ENCODE results near the gene FOXJ3. TPM values are rescaled to one million over a fixed set of nuclear protein-coding genes. Genes with fewer than 3 reads are reported as not detected.
"Not testable (repeated sequence)": the region's sequence is repeated elsewhere in the genome, so short reads cannot be mapped to it uniquely, and the experiment has no call there.

The FOXJ3 gene
- total RNA-seq, 1 donor from 2014 or later, result 39.4 TPM

DNA sequence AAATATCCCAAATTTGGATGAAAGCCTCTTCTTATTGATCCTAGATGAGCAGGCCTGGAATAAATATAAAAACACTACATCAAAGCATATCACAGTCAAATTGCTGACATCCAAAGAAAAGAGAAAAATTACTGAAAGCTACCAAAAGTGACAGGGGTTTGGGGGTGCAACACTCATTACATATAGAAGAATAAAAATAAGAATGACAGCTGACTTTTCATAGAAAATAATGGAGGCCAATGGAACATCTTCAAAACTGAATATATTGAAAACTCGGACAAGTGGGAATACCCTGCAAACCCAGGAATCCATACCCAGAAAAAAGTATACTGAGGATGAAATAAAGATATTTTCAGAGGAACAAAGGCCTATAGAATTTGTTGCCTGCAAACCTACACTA, 84.0 kb downstream of the FOXJ3 start:
- DNase-seq (ENCODE audit: low spot score), result no peak

DNA sequence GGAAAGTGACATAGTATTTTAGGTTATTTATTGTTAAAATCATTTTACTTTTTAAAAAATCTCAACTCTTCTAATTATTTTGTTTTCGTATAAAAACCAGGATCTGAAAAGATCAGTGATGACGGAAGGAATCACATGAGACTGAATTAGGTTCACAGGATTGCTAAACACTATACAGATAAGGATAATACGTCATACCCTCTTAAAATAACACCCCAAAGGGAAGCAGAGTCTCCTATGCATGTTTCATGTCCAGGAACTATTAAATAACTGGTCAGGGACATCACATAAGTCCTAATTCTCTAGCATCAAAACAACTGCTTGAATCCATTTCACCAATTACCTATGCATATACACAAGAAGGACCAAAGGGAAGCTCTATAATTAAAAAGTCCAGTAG, 84.9 kb downstream of the FOXJ3 start:
- DNase-seq (ENCODE audit: low spot score), result no peak

DNA sequence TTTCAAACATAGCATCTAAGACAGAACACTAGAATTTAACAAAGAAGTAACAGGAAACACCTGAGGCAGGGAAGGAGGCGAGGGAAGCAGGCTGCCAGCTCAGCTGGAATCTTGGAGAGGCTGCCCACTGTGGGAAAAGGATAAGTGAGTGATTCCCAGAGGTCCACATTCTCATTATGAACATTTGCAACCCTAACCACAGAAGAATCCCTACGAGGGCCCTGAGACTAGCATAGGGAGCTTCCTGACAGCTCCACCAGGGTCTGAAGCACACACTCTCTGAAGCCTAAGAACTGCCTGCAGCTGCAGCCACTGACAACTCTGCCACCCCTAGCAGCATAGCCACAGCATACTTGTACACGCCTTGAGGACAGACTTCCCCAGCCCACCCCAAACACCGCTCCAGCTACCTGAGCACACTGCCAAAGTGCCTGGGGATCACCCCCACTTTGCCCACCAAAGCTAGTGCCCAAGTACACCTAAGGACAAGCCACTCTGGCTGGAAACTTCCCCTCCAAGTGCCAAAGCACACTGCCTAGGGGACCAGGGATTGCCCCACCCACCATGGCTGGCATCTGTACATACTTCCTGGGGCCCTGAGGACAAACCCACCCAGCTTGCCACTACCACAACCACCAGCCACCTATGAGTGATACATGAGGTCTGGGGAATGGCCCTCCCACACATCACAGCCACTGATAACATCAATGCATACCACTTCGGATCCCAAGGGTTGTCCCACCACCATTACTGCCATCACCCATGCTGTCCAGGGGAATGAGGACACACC, 93.9 kb downstream of the FOXJ3 start:
- no peak for DNase-seq (ENCODE audit: low spot score)

DNA sequence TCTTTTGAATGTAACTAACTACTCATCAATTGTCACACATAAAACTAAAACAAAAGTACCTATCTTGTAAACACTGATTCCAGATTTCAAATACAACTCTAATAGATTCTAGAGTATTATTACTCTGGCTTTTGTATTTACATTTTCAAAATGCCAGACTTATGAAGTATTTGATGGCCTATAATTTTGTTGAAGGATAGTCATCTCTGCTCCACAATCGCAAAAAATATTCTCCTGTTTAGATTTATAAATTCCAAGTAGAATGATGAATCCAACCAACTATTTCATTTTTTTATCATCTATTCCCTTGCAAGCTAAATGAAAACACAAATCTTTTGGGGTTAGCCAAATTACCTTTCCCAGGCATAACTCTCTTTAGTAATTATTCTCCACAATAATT, 95.5 kb downstream of the FOXJ3 start:
- DNase-seq (ENCODE audit: low spot score), result no peak

DNA sequence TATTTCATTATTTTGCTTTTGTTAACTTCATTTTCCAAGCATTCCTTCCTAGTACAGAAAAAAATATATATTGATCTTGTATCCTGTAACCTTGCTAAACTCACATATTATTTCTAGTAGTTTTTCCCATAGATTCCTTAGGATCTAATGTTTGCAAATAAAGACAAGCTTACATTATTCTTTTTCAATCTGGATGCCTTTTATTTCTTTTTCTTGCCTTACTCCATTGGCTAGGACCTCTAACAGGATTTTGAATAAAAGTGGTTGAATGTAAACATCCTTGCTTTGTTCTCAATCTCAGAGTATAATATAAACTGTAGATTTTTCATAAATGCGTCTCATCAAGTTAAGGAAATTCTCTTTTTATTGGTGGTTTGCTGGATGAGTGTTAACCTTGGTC, 96.0 kb downstream of the FOXJ3 start:
- DNase-seq (ENCODE audit: low spot score), result no peak

DNA sequence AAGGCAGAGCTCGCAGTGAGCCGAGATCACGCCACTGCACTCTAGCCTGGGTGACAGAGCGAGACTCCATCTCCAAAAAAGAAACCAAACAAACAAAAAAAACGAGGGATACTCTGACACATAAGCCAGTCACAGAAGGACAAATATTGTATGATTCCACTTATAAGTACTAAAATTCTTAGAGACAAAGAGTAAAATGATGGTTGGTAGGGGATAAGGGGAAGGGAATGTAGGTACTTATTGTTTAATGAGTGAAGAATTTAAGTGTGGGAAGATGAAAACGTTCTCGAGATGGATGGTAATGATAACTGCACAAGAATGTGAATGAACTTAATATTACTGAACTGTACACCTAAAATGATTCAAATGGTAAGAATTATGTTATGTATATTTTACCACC, 103.8 kb downstream of the FOXJ3 start:
- DNase-seq (ENCODE audit: low spot score), result no peak

DNA sequence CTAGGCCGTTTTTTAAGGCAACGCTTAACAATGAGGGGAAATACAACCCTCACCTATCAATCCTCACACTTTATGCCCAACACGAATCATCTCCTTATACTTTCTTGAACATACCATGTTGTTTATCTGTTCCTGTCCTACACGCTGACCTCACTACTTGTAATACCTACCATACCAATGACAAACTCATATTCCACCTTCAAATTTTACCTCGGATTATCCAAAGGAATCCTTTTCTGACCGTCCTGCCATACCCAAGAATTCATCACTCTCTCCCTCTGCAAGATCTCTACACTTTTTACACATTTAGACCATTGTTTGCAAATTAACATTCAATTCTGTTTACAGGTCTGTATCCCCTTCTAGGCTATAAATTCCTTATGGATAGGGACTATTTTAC, 106.1 kb downstream of the FOXJ3 start:
- DNase-seq (ENCODE audit: low spot score), result no peak

DNA sequence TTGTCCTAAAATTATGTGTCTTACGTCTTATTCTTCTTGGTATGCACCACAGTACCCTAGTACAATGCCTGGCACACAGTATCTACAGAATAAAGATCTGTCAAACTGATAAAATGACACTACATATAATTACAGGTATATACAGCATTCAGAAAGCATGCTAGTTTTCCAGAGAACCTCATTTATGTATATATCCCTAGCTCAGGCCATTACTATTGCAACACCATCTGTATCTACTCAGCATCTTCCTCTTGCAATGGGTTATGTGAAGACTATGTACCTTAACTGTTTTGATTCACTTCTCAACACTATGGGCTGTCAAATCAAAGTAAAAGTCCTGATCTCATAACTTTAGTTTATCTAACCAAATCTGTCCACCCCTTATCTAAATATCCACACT, 112.0 kb downstream of the FOXJ3 start:
- DNase-seq (ENCODE audit: low spot score), result no peak

DNA sequence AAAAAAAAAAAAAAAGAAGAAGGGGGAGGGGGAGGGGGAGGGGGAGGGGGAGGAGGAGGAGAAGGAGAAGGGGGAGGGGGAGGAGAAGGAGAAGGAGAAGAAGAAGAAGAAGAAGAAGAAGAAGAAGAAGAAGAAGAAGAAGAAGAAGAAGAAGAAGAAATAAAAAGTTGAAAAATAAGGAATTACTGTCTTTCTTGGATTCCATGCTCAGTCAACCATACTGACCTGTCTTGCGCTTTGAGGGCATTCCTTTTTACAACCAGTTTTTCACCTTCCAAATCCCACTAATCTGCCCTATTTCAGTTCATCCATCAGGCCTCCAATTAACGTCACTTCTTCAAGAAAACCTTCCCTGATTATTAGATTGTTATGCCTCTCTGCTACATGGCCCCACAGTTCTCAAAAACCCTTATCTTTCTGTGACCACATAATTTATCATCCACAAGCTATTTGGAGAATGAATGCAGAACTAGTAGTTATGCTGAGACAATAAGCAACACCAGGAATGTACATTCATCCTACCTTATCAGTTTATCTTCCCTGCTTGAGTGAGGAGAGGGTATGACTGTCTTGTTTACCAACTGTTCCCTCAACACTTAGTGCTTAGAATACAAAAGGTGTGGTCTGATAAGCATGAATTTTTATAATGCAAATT, 113.0 kb downstream of the FOXJ3 start:
- no peak for DNase-seq (ENCODE audit: low spot score)

DNA sequence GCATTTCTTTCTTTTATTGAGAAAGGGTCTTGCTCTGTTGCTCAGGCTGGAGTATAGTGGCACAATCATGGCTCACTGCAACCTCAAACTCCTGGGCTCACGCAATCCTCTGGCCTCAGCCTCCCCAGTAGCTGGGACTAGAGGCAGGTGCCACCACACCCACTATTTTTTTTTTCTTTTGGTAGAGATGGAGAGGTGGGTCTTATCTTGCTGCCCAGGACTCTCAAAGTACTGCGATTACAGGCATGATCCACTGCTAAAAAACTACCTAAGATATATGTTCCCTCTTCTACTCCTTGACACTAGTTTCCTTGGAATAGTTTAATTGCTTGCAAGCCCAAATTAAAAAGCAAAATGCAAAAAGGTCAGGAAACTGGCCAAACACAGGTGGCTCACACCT, 113.6 kb downstream of the FOXJ3 start:
- no peak for DNase-seq (ENCODE audit: low spot score)

DNA sequence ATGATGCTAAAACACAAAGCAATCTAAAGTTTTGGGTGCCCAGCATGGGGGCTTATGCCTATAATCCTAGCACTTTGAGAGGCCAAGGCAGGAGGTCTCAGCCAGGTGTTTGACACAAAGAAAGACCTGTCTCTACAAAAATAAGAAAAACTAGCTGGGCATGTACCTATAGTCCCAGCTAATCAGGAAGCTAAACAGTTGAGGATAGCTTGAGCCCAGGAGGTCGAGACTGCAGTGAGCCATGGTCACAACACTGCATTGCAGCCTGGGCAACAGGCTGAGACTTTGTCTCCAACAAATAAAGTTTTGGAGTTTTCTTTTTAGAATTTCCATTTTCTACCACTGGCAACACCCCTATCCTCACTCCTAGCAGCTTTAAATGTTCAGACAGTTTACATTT, 115.4 kb downstream of the FOXJ3 start:
- DNase-seq (ENCODE audit: low spot score), result no peak

DNA sequence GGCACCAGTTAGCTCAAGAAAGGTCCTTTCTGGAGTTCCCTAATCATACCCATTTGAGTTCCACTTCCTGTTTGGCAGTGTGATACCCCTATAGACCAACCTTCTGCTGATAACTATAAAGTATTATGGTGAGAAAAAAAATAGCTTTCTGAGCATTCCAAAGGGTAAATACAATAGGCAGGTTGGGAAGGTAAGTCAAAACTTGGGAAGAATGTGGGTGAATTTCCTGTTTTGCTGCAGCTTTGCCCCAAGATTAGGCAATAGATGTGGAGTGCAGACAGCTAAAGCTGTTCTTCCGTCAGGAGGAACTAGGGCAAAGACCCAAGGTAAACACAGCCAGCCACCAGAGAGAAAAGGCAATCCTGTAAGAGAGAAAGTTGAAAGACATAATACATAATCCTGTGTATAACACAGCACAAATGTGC, 120.6 kb downstream of the FOXJ3 start:
- DNase-seq (ENCODE audit: low spot score), result peak; percentile 68

DNA sequence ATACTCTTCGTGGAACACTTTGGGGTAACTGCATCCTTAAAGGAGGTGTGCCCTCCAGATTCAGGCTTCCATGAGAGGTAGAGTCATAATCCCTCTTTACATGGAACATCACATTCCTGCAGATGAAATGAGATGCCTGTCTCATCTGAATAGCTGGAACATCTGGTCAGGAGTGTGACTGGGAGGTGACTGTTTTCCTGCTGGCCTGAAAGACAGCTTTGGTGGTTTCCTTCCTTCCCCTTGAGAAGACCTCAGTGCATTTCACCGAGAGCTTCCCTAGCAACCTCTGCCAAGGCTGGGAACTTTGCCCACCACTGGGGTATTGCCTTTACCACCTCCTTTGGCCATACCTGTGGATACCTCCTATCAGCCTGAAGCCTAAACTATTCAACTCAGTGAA, 123.8 kb downstream of the FOXJ3 start:
- no peak for DNase-seq (ENCODE audit: low spot score)

DNA sequence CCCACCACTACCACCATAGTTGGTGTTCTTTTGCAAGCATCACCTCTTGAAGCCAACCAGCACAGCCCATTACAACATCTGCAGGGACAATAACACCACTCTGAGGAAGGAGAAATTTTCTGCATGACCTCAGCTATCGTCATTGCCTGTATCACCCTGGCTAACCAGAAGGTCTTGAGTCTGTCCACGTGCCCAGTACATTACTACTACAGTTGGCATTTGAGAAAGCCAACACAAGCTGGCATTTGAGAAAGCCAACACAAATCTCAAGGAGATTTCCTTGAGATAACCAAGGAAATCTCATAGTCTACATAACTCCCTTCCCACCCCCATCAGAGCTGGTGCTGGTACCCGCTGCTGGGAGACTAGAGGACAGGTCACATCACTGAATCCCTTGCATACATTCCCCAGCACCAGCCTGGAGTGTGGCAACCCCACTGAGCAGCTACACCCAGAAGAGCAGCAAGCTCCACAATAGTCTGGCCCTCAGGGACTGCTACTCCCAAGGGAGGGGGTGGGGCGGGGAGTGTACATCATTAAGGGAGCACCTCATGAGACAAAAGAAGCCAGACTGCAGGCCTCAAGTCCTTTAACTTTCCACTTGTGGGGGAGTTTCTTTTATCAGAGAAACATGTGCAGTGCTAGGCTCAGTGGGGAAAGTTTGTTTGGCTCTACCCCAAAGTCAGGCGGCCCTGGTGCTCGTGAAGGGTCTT, 124.5 kb downstream of the FOXJ3 start:
- no peak for DNase-seq (ENCODE audit: low spot score)

DNA sequence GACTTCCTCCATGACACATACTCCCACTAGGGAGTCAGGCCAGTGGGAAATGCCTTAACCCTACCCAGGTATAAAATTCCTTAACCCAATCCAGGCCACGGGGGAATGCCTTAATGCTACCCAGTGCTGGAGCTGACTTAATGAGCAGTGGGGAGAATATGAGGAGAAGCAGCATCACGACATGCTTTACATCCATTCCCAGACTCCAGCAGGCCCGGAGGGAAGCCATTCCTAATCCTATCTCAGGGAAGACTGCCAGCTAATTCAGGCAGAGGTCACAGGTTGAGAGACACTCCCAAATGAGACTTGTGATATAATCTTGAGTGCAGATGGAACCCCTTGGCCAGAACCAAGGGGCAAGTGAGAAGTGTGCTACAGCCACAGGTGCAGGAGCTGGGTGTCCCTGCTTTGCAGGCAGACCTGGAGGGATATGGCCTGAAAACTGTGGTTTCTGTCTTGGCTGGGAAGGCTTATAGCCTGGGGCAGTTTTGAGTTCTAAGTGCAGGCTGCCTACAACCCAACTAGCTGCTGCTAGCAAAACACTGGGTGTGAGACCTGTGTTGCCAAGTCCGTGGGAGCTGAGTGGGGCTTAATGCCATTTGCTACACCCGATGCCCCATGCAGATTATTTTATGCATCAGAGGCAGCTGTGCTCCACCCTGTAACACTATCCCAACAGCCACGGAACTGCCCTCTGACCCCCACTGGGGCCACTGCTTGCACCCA, 125.3 kb downstream of the FOXJ3 start:
- DNase-seq (ENCODE audit: low spot score), result no peak

DNA sequence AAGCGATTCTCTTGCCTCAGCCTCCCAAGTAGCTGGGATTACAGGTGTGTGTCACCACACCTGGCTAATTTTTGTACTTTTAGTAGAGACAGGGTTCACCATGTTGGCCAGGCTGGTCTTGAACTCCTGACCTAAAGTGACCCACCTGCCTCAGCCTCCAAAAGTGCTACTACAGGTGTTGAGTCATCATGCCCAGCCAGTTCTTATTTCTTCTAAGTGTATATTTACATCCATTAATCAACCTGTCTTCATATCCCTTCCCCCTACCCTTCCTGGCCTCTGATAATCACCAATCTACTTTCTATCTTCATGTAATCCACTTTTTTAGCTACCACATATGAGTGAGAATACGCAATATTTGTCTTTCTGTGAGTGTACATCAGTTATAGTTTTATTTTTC, 128.1 kb downstream of the FOXJ3 start:
- not testable (repeated sequence) for DNase-seq (ENCODE audit: low spot score)

DNA sequence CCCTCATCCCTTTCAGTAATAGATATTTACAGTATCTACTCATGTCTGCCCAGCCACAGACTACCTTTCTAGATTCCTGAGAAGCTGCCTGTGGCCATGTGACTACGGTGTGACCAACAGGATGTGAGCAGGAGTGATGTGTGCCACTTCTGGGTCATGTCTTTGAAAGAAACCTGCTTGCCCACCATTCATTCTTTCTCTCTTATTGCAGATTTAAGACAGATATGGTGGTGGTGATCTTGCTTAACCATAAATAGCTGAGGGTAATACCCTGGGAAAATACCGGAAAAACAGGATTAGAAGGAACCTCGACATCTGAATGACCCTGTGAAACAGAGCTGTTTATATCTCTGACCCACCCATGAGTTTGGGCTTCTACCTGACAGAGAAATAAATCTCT, 128.9 kb downstream of the FOXJ3 start:
- no peak for DNase-seq (ENCODE audit: low spot score)

DNA sequence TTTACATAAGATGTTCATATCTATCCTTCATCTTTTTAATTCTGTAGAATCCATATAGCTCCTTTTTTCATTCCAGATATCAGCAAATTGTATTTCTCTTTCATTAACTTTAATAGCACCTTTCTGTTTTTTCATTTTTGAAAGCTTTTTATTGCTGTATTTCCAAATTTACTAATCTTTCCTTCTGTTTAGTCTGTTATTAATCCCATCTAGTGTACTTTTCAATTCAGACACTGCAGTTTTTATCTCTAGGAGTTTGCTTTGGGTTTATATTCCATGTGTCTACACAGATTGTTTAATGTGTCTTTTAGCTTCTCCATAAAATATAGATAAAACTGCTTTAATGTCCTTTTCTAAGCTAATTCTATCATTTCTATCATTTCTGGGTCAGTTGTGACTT, 133.0 kb downstream of the FOXJ3 start:
- DNase-seq (ENCODE audit: low spot score), result no peak

DNA sequence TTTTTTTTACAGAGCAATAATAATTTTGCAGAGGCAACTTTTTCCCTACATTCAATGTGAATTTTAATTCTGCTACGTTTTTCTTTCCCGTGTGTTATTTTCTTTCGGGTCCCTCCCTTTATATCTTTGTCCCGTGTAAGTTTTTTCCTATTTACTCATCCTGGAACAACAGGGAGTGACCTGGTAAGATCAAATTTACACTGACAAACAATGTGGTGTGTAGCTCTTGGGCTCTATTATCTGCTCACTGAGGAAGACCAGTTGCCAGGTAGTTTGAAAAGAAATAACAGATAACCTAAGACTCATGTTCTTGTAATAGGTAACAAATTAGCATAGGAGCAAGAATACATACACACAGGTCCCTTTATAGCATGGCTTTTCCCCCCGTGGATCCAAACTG, 136.8 kb downstream of the FOXJ3 start:
- DNase-seq (ENCODE audit: low spot score), result no peak

DNA sequence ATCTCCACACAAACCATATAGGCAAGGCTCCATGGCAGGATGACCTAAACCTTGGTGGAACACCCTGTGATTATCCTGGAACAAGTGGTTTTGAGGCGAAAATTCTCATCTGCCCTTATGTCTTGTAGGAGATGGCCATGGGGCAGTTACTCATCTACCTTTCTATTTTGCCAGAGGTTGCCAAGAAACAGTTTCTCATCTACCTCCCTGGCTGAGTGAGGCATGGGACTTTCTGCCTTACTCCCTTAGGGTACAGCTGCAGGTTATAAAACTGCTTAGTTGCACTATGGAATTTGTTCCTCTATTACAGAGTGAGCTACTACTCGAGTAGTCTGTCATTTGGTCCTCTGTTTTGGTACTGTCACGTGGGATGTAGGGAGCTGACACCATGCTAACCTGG, 139.2 kb downstream of the FOXJ3 start:
- no peak for DNase-seq (ENCODE audit: low spot score)

DNA sequence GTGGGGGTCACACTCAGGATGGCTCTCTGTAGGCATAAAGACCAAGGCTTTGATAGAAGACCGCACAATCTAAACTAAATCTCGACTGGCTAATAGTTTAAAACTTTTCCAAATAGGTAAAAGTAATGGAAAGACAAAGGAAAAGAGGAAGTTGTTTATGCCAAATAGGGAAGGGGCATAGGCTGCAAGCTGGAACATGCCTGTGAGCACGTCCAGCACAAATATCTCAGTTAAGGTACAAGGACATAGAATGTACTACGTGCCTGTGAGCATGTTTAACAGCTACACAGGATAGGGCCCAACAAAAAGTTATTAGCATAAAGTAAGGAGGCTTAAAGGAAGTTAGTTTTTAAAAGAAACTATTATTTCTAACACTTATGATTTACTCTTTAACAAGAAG, 142.9 kb downstream of the FOXJ3 start:
- DNase-seq (ENCODE audit: low spot score), result no peak

DNA sequence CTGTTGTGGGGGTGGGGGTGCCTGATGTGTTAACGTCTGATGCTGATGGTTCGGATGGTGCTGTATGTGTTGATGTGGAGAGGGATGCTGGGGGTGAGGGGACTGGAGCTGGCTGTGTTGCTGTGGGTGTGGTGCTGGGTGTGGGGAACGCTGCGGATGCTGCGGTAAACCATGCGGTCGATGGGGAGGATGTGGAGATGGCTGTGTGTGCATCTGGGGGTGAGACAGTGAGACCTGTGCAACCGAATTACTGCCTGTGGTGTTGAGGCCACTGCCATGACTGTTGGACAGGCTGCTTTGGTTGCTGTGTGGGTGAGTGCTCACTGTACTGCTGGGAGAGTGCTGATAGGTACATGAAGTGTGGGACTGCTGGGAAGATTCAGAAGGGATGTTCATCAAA, 143.7 kb downstream of the FOXJ3 start:
- no peak for DNase-seq (ENCODE audit: low spot score)

Measured in mucosa of gallbladder (tissue), 1 donor.